GM21717 (cell line): ENCODE data around the gene C14orf39.

Experiments used
- ATAC-seq: cut with Tn5 transposase; IDR thresholded peaks from one replicate; pipeline ENCODE4 v1.9.1; 2021; ENCODE audit warnings: mild to moderate bottlenecking, moderate library complexity; ENCODE audit not compliant: unreplicated experiment

Gene C14orf39, protein sequence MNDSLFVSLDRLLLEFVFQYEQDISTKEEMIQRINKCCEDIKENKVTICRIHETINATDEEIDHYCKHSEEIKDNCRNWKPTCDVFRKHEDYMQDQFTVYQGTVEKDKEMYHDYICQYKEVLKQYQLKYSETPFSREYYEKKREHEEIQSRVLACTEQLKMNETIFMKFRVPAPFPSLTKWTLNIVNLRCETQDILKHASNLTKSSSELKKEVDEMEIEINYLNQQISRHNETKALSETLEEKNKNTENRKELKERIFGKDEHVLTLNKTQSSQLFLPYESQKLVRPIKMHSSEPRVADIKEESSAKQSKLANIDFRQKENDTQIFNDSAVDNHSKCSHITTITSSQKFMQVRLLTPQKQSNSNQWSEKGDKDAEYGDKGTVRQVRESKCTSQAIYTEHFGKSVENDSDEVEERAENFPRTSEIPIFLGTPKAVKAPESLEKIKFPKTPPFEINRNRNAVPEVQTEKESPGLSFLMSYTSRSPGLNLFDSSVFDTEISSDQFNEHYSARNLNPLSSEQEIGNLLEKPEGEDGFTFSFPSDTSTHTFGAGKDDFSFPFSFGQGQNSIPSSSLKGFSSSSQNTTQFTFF

DNA sequence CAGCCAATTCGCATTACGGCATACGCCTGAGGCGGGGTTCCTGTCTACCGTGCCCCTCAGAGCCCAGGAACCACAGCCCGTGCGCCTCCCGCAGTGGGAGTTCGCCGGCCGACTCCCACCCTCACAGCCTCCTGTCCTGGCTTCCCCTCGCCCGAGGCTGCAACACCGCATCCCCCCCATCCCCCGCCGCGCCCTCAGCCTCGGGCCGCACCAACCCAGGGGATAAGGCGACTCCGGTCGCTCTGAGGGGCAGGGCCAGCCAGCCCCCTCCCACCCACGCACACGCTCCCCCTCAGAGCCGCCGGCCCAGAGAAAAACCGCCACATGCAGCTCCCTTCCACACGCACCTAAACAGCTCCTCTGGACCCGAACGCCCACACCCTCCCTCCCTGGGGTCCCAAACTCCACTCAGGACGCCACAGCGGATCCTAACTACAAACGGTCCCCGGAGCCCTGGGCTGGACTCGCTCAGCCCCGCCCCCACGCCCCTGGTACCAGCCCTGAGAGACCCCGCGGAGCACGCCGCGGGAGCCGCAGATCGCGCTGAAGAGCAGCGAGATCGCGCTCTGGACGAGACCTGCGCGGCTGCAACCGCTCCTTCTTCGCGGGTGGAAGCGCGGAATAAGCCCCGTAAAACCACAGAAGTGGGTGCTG is at the start of gene C14orf39:
Gene C14orf39 (minus strand): TSS at position 466 of the 654 bp plus-strand sequence. CDS start 985 bp downstream, outside the sequence.
- ATAC-seq: no peak

DNA sequence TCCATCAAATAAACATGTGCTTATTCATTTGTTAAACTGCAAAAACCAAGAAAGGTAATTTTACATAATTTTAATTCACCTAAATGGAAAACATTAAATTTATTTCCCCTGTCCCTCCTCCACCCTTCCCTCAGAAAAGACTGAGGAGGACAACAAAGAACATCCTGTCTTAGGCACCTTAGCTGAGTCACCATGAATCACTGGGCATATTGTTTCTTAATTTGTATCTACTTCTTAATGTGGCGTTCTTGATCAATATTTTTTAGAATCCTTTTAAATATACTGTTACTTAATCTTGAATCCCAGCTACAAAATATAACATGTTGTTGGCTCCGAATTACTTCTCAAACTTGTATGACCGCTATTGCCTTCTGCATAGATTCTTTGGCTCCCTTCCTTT is 46.6 kb upstream of the C14orf39 start:
- no peak for ATAC-seq

DNA sequence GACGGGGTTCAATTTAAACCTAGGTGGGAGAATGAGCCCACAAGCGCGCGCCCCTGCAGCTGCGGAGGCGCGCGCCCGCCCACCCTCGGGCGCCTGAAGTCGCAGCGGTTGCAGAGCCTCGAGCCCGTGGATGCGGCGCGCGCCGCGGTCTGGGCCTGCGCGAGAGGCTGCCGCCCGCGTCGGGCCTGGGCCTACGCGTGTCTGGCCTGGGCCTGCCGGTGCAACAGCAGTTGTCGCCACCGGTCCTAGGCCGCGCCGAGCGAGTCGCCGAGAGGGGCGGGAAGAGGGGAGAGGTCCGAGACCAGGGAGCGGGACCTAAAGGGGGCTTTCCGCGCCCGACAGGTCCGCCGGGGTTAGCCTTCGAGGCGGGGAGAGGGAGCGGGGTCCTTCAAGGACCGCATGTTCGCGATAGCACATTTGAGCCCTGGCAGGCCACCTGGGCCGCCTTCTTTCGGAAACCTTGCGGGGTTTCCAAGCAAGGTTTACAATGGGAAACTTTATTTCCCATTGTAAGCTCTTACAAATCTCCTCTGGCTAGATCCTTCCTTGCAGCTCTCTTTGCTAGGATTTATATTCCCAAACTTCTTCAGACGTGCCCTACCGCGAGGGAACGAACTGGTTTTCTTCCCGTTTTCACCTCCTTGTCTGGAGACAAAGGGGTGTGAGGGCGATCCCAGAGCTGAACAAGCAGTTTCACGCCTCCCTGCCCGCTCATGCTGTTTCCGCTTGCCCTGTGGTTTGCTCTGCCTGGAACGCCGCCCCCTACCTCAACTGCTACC is 29.8 kb upstream of the C14orf39 start:
- no peak for ATAC-seq

DNA sequence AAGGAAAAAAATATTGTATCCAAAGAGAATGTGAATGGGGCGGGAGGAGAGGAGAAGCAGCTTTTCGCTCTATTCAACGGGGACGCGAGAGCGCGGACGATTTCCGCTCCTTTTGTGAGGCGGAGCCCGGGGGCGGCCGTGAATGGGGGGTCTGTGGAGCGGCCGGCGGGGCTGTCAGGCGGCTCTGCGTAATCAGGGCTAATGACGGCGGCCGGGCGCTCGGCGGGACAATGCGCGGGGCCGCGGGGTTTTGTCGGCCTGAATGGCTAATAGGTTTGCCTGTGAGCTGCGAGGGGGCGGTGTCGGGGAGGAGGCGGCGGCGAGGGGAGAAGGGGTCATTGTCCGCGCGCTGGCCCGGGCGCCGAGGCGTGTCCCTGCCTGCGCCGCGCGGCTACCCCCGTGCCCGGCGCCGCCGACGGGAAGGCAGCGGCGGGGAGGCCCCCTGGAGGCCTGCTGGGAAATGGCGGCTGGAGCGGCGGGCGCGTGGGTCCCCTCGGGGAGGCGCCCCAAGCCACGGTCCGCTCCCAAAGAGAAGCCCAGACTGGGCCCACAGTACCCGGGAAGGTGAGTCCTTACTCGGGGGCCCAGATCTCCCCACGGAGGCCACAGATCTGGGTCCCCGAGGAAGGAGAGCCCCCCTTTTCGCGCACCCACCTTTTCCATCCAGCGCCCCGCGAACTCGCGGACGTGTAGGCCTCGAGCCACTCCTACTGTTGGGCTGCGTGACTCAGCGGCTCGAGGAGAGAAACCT is 29.1 kb upstream of the C14orf39 start:
- ATAC-seq: no peak

DNA sequence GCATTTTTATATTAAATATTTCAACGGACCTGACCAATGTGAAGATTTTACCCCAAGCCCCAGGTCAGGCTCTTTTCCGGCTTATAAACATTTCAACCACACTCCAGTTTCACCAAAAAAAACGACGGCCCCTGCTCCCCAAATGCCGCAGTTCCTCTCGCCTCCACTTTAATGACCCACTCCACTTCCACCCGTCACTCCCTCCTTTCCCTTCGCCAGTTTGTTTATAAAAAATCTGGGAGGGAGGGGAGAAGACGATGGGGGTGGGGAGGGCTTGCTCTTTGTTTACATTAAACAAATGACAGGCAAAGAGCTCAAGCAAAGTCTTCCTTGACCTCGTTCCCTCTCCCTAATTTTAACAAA is 28.5 kb upstream of the C14orf39 start:
- no peak for ATAC-seq

DNA sequence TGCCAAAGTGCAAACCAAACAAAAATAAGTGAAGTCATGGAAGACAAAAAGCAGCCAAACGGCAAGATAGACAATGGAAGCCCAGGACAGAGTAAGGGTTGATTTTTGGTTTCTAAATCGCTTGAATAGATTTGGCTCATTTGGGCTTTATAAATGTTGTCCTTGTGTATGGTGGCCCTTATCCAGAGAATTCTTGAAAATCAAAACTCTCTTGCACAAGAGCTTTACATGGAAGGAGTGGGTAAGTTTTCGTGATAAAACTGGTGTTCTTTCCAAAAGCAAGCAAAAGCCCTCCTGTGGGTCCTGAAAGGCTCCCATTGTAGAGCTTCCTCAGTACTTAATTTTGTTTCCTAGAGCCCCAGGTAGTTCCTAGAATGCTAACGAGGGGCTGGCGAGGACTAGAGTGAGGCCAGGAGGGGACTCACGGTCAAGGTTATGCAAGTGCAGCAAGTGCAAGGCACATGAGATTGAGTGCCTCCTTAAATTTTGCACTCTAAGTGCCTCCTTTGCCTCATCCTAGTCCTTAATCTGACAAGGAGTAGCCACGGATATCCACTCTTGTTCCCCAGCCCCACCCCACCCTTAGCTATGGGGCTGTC is 27.2 kb upstream of the C14orf39 start:
- no peak for ATAC-seq

DNA sequence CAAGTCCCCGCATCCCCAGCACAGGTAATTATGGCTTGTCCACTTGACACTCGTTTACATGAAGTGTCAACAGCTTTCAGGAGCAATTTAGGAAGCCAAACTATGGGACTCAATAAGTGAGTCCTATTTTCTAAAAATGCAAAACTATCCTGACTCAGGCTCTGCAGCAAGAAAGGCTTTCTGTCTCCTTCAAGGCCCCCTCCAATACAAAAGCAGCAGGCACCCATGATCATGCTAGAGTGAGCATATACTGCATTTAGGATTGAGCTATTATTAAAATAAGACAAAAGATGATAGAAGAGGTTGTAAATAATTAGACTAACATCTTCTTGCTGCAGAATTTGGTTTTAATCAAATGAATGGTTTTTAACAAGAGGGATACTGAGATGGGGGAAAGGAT is 26.3 kb upstream of the C14orf39 start:
- no peak for ATAC-seq

DNA sequence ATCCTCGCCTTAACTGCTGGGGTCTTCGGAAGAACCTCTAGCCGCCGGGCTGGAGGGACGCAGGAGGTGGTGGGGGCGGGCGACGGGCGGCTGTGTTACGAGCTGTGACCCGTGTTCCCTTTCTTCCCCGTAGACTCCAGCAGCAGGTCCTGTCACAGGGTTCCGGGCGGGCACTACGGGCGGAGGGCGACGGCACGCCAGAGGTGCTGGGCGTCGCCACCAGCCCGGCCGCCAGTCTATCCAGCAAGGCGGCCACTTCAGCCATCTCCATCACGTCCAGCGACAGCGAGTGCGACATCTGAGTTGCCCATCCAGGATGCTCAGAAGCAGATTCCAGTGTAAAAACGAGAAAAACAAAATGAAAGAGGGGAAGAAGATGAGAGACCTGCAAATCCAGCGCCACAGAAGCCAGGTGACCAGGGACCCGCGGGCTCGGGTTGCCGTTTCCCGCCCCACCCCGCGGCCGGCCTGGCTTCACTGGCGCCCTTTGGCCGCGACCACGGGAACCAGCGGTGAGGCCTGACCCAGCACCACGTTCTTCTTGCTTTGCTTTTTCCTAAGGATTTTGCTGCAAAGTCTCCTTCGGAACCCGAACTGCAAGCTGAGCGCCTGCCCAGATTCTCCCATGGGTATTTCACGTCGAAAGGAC is 25.2 kb upstream of the C14orf39 start:
- no peak for ATAC-seq

DNA sequence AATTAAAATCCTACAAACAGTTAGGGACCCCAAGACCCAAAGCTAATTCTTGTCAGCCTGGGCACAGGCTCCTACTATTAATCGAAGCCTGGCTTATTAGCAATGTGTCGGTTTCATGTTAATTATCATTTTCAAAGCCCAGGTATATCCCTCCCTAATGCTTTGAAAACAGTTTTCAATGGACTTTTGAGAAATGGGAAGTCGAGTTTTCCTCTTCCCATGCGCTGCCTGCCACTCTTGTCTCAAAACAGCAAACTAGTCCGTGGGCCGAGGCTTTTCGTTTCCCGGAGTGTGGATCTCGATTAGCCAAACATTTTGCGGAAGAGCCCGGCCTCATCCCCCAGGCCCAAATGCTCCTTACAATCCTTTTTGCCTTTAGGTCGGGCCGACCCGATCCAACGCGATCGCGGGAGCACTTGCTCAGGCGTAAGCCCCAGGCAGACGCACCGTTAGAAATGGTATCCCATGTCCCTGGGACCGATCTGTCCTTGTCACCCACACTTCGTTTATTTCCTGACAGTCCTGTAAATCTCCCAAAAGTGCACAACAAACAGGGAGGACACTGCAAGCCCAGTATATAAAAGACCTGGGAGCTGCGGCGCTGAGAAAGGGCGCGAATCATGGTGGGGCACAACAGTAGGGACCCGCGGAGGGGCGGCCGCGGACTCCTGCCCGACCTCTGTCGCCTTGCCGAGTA is 24.5 kb upstream of the C14orf39 start:
- ATAC-seq: no peak

DNA sequence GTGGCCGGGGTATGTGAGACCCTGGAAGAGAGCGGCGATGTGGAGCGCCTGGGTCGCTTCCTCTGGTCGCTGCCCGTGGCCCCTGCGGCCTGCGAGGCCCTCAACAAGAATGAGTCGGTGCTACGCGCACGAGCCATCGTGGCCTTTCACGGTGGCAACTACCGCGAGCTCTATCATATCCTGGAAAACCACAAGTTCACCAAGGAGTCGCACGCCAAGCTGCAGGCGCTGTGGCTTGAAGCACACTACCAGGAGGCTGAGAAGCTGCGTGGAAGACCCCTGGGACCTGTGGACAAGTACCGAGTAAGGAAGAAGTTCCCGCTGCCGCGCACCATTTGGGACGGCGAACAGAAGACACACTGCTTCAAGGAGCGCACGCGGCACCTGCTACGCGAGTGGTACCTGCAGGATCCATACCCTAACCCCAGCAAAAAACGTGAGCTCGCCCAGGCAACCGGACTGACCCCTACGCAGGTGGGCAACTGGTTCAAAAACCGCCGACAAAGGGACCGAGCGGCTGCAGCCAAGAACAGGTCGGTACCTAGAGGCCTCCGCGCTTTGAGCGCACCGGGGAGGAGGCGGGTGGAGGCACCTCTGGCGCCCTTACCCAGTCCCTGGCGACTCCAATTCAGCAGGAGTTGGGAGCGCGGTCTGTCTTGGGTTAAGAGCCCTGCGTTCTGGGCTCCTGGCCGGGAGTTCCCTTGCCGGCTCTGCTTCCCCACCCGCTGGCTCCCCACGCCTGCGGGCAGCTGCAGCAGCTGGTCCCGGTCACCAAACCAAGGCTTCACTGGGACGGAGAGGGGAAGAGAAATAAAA is 23.8 kb upstream of the C14orf39 start:
- no peak for ATAC-seq

DNA sequence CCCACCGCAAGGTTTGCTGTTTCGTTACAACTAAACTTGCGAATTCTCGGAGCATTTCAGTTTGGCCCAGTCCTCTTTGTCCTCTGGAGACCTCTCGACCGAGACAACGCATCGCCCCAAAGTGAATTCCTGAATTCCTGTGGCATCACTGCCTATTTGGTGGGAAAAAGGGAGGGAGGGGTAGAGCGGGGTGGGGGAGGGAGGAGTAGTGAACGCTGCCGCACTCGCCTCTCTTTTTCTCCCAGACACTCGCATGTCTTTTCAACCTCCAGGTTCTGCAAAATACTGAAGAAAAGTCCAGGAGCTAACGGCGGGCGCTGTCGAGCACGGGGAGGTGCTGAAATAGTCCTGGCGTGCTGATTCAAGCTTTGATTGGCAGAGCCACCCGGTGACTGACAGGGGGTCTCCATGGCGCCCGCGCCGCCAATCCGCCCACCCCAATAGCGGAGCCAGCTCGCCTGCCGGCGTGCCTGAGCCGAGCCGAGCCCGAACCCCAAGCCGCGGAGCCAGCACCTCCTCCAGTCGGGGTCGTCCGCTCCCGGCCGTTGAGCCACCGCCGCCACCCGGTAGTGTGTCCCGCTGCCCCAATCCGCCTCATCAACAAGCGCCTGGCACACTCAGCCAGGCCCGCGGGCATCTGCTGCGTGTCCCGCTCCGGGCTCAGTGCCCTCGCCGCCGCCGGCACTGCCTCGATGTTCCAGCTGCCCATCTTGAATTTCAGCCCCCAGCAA is 23.0 kb upstream of the C14orf39 start, which contains the start of gene SIX6:
Gene SIX6 (plus strand): TSS at position 440 of the 731 bp plus-strand sequence. CDS start 253 bp downstream, at position 693.
- ATAC-seq: no peak

DNA sequence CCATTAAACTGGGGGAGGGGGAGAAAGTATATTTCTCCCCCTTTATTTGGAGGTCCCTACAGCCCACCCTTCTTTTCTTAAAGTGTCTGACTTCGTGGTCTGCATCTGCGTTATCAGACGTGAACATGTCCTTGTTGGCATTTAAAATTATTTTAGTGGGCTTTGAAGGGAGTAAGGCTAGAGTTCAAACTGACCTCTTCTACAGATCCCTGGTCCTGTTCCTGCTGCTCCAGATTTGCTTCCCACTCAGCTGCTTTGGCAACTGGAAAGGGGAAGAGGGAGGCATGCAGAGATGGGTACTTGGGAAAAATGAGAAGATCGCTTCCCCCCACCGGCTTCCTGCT is 22.5 kb upstream of the C14orf39 start:
- no peak for ATAC-seq

DNA sequence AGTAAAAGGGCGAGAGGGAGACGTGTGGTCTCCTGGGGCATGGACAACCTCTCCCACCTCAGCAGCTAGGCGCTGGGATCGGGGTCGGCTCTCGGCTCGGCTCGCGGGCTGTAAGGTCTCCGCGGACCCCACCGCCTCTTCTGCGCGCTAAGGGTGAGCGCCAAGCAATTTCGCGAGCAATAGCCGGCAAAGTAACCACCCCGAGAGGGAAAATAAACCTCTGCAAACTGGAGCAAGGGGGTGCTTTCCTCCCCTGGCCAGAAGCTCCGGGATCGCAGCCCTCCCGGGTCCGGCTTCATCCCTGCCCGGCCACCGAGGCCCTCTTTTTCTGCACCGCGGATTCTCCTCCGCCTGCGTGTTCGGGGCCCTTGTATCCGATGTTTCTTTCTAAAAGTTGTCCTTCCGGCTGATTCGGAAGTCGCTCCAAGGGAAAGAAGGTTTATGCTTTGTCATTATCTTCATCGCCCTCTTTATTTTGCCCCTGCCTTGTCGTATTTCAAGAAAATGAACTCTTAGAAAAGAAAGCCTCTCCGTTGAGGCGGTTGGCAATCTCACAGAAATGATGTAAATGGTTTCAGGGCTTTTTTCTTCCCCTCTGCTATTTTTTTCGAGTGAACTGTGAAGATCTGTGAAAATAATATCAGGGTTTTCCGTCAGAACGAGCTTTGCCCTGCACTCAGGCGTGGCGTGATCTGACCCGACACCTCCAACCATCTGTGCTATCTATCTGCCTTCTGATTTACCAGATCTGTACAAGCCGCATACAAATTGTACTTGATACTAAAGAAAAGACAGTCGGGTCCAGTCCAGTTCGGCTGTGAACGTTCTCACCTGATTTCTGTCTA is 21.3 kb upstream of the C14orf39 start:
- no peak for ATAC-seq

DNA sequence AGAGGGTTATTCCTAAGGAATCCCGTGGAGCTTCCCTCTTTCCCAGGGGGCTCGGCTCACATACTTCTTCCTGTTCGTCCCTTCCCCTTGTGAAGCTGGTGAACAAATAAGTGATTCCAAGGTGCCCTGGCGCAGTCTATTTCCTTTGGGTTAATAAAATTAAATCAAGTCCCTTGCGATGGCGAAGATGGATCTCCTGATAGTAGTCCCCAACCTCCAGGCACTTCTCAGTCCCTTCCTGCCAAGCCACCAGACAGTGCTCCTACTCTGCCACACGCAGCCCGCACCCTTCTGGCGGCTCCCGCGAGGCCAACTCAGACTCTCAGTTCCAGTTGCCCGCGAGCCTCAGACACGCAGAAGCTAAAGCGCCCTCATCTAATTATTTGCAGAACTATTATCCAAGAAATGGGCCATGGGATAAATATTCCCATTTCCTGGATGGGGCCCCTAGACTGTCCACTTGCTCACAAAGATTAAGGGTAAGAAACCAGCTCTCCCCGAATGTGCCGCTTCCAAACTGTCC is 20.7 kb upstream of the C14orf39 start:
- no peak for ATAC-seq

DNA sequence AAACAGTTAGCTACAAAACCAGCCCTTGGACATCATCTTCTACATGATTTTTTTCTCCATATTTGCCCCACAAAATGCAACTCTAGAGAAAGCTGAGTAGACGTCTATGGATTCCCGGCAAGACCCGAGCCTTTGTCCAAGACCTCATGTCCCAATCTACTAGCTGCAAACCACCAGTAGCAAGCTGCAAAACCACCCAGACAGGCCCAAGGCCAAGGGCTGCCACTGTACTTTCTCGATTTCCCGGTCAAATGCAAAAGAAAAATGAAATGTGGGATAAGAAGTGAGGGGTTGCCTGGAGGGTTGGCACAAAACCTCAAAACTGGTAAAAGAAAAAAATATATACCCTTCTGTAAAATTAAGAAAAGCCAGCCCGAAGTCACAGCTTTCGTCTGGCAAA is 20.1 kb upstream of the C14orf39 start:
- no peak for ATAC-seq

DNA sequence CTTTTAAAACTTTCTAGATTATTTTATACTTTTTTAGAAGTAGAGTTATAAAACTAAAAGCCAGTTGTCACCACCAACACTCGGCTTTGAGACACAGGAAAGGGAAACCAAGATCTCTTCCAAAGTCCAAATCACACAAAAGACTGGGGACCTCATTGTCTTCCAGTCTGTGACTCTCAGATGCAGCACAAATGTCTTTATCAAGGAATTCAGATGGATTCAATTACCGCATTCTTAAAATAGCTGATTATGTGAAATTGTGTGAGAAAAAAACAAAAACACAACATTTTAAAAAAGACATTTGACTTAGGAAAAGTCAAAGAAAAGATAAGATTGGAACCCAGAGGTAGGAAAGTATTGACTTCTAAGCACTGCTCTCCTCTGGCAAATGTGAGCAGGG is 19.6 kb upstream of the C14orf39 start:
- ATAC-seq: no peak
